HG02623 (cell line): Measurements from ENCODE around the gene CHD1L.
"Not testable (repeated sequence)": the region's sequence is repeated elsewhere in the genome, so short reads cannot be mapped to it uniquely, and the experiment has no call there.

ENCODE experiments used
- ATAC-seq: cut with Tn5 transposase; IDR thresholded peaks from one replicate; pipeline ENCODE4 v1.9.1; 2021; ENCODE audit warnings: moderate library complexity; ENCODE audit not compliant: unreplicated experiment

CHD1L gene

DNA sequence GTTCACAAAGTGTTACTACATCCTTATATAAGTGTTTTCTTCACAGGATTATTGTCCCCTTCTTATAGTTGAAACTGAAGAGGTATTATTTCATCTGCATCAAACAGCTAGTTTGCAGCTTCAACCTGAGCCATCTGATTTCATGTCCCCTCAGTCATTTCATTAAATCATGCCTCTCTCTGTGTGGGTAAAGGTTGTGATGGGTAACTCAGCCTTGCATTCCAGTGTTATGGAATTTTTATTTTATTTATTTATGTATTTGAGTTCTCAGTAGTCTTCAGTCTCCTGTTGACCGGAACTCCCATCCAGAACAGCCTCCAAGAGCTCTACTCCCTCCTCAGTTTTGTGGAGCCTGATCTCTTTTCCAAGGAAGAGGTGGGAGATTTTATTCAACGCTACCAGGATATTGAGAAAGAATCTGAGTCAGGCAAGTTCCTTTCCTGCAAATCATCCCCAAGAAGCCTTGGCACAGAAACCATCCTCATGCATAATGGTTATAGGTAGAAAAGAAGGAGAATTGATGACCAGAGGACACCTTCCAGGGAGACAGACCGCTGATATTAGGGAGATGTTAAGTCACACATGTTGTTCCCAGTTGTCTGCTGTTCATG lies 21.8 kb downstream of the CHD1L start:
- no peak for ATAC-seq

- ATAC-seq = no peak
These were observed 23.9 kb downstream of the CHD1L start for GRCh38 chr1:147266381-147266780.

GRCh38 chr1:147267711-147268110 lies 25.2 kb downstream of the CHD1L start:
- ATAC-seq = no peak

- no peak for ATAC-seq
These were observed 28.2 kb downstream of the CHD1L start for GRCh38 chr1:147270721-147271120.

GRCh38 chr1:147272042-147272441 lies 29.6 kb downstream of the CHD1L start:
- ATAC-seq = no peak

- no peak for ATAC-seq
These were observed 31.2 kb downstream of the CHD1L start for GRCh38 chr1:147273409-147274336.

GRCh38 chr1:147281950-147282349 lies 39.5 kb downstream of the CHD1L start:
- no peak for ATAC-seq

DNA sequence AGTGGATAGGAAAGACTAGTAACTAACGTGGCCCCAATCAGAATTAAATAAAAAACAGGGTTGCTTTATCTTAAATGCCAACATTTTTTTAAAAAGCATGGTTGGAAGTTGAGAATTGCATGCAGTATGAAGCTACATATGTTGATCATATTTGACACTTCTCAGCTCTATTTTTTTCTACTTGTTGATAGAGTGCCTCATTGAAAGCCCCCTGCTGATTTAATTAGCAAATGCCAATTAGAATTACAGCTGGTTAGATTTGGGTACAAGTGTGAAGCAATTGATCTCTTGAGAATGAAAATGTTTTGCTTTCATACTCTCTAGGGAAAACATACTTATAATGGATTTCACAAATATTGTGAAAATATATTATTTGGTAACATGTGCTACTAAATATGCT lies 40.5 kb downstream of the CHD1L start:
- no peak for ATAC-seq

DNA sequence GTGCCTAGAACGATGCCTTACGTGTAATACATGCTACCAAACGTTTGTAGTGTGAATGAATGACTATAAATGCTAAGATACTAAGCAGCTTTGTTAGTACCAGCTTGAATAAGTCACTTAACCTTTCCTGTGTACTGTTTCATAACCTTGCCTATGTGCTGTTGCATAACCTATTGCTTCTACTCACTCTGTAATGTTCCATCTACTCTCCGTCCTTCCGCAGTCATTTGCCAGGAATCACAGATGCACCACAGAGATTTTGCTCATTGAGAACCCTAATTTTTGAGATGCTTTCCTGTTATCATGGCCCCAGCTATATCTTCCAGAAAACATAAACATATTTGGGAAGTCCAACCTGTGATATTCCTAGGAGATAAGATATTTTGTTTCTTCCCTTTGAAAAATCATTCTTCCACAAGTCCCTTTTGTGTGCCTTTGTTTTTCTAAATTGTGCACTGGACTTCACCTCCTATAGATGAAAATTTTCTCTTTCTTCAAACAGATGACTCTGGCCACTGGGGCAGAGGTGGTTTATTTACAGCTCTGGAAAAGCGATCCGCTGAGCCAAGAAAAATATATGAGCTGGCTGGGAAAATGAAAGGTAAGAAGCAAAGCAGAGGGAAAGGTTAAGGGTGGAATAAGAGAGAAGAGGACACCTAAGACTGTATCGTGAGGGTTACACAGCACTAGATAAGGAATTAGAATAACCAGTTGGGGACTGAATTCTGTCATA lies 44.8 kb downstream of the CHD1L start:
- no peak for ATAC-seq

DNA sequence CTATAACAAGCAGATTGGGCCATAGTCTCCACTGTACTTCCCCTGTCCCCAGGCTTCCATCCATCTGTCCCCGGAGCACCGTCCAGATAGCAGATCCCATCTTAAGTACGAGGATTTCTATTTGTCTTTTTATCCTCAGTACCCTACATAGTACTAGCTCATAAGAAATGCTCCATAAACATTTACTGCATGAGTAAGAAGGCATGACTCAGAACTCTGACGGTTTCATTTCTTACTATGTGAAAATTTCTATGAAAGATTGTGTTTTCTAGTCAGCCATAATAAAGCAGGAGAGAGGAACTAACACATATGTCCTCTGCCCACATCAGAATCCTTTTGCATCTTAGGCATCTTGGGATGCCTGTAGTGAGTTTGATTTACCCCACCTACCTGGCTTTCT lies 49.5 kb downstream of the CHD1L start:
- no peak for ATAC-seq

DNA sequence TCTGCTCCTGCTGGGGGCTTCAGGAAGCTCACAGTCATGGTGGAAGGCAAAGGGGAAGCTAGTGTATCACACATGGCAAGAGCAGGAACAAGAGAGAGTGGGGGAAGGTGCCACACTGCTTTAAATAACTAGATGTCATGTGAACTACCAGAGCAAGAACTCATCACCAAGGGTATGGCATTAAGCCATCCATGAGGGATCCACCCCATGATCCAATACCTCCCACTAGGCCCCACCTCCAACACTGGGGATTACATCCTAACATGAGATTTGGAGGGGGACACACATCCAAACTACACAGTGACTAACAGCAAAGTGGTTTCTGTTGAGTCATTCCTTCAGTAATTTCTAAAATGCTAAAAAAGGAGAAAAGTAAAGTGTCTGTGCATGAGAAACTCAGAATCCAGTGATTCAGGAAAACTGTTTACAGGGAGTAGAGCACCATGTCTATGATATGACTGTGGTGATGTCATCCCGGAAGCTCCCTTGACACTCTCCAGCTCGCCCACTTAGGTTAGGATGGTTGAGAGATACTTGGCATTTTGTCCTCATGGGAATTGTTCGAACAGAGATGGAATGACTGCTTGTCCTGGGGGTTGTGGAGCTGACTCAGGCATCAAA lies 50.3 kb downstream of the CHD1L start:
- no peak for ATAC-seq

GRCh38 chr1:147297438-147297837 lies 55.0 kb downstream of the CHD1L start:
- ATAC-seq = no peak

GRCh38 chr1:147305803-147306202 lies 63.3 kb downstream of the CHD1L start:
- not testable (repeated sequence) for ATAC-seq

GRCh38 chr1:147316968-147317367 lies 74.5 kb downstream of the CHD1L start:
- no peak for ATAC-seq

DNA sequence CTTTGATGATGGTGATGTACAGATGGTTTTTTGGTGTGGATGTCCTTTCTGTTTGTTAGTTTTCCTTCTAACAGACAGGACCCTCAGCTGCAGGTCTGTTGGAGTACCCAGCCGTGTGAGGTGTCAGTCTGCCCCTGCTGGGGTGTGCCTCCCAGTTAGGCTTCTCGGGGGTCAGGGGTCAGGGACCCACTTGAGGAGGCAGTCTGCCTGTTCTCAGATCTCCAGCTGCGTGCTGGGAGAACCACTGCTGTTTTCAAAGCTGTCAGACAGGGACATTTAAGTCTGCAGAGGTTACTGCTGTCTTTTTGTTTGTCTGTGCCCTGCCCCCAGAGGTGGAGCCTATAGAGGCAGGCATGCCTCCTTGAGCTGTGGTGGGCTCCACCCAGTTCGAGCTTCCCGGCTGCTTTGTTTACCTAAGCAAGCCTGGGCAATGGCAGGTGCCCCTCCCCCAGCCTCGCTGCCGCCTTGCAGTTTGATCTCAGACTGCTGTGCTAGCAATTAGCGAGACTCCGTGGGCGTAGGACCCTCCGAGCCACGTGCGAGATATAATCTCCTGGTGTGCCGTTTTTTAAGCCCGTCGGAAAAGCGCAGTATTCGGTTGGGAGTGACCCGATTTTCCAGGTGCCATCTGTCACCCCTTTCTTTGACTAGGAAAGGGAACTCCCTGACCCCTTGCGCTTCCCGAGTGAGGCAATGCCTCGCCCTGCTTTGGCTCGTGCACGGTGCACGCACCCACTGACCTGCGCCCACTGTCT lies 84.6 kb downstream of the CHD1L start:
- not testable (repeated sequence) for ATAC-seq

GRCh38 chr1:147334292-147334691 lies 91.8 kb downstream of the CHD1L start:
- no peak for ATAC-seq

GRCh38 chr1:147336291-147336690 lies 93.8 kb downstream of the CHD1L start:
- no peak for ATAC-seq

GRCh38 chr1:147337040-147337630 lies 94.7 kb downstream of the CHD1L start:
- no peak for ATAC-seq

GRCh38 chr1:147338571-147338970 lies 96.1 kb downstream of the CHD1L start:
- no peak for ATAC-seq

- no peak for ATAC-seq
These were observed 98.8 kb downstream of the CHD1L start for GRCh38 chr1:147341246-147341645.
